Adrenal gland (tissue), 19 donors: ENCODE results near the gene ZNF790. TPM values are rescaled to one million over a fixed set of nuclear protein-coding genes. Genes with fewer than 3 reads are reported as not detected.

Experiments used
- DNase-seq, 7 donors: peaks; one replicate each; pipeline ENCODE4 v3.0.0-alpha.2; 2019 to 2020
- H3K27ac ChIP-seq, 5 donors: fragments of 200-600 bp; sonication (generic) in 4 of 5; 1 replicate in 3 of 5; 2 replicates in 2 of 5; pipeline versions ENCODE4 v1.5.1 to v1.8.0; 2016 to 2020; ENCODE audit warnings: mild to moderate bottlenecking in 1 of 5
- H3K27me3 ChIP-seq: fragments of 200-600 bp; 2 replicates; pipeline ENCODE4 v1.8.0; 2021
- H3K36me3 ChIP-seq, 2 donors: fragments of 200-600 bp; replicated peaks in 1 of 2; 1 replicate in 1 of 2; 2 replicates in 1 of 2; pipeline versions ENCODE4 v1.5.1 to v1.8.0; 2018 to 2022
- H3K4me1 ChIP-seq, 2 donors: fragments of 200-600 bp; replicated peaks in 1 of 2; 1 replicate in 1 of 2; 2 replicates in 1 of 2; pipeline versions ENCODE4 v1.5.1 to v1.8.0; 2018 to 2021
- H3K4me3 ChIP-seq, 4 donors: fragments of 200-600 bp; sonication (generic) in 3 of 4; one replicate each; pipeline ENCODE4 v1.5.1; 2016 to 2018
- H3K9me3 ChIP-seq, 3 donors: fragments of 200-600 bp; sonication (generic) in 1 of 3; replicated peaks in 1 of 3; 1 replicate in 2 of 3; 2 replicates in 1 of 3; pipeline versions ENCODE4 v1.5.1 to v1.8.0; 2016 to 2021
- CTCF ChIP-seq, 6 experiments: fragments of 450-650 bp in 4 of 6; fragments of 200-600 bp in 2 of 6; sonication (generic) in 1 of 6; IDR thresholded peaks; 1 replicate in 5 of 6; 2 replicates in 1 of 6; pipeline versions ENCODE4 v1.5.1 to v1.8.0; 2016 to 2021; ENCODE audit warnings: antibody characterized with exemption in 6 of 6, mild to moderate bottlenecking in 2 of 6, moderate library complexity in 1 of 6
- POLR2A ChIP-seq, 2 donors: fragments of 450-650 bp; IDR thresholded peaks; one replicate each; pipeline ENCODE4 v1.6.1; 2017; ENCODE audit warnings: antibody characterized with exemption in 2 of 2, mild to moderate bottlenecking in 2 of 2, moderate library complexity in 1 of 2
- WGBS, 4 donors: extraction: QIAGEN DNeasy Blood & Tissue Kit in 2 of 4; methylation state at CpG; one replicate each; pipeline versions ENCODE4 v1.1.5 to v1.1.7; 2013 to 2017; 5-methylcytosine and 5-hydroxymethylcytosine counted together
- intact Hi-C, 2 donors: fragments of 100-400 bp; cut with DNase I; formaldehyde crosslinking; loops; one replicate each; pipeline versions ENCODE4 v1.14.1 to v1.15.0; 2022 to 2023
- long read RNA-seq, 10 donors: library from polyadenylated mRNA in 3 of 10; unstranded in 2 of 10; stranded (forward) in 1 of 10; transcript quantifications; one replicate each; pipeline ENCODE4 v2.0.0 and lab custom pipeline, GENCODE V29; 2021 to 2026
- polyA plus RNA-seq, 3 donors: library from polyadenylated mRNA; stranded (reverse); fragments of 200-250 nt in 2 of 3; fragments of 350-450 nt in 1 of 3; fragmentation: Illumina TruSeq in 1 of 3; extraction: RNeasy Lipid Tissue Mini Kit (QIAGEN cat#74804) in 1 of 3; gene quantifications; one replicate each; pipeline ENCODE4 v1.2.3, GENCODE V29; 2013 to 2014
- total RNA-seq, 9 donors: library from RNA; depleted of rRNA in 4 of 9; stranded (reverse); fragments of >200 nt in 4 of 9; fragments of 120-200 nt in 1 of 9; fragmentation: NEBNext Ultra II Directional in 1 of 9; extraction: Animal tissue kit (Norgen Biotek cat#: 25700) in 1 of 9; gene quantifications; one replicate each; pipeline versions ENCODE4 v1.1.0 to v1.2.4, GENCODE V29; 2013 to 2023
- donor health status: healthy with polysubstance abuse.
- donor health status: Bipolar disorder and iron deficiency.
- donor health status: DM: yes; HTN: yes; CAD: no.
- donor health status: DM: no; HTN: no; CAD: no.
- donor health status: DM: no; HTN: no; CAD: no.
- donor health status: DM: yes; HTN: yes; CAD: no.

Gene ZNF790
- total RNA-seq (10 to 100 TPM in 3 of 9 donors, 1 to 10 TPM in 6; 4.1 to 21.9 (median 8.8) TPM), polyA plus RNA-seq (10 to 100 TPM in 1 of 3 donors, 1 to 10 TPM in 2; 2.7 to 10.3 (median 3.5) TPM)
- long read RNA-seq, donor 1, partial matches to known transcripts = 0 of 2 reads
- long read RNA-seq, donor 1, other reads (novel, unspliced or antisense) = 0 of 2 reads
- long read RNA-seq, donor 2, partial matches to known transcripts = 0 of 1 reads
- long read RNA-seq, donor 2, other reads (novel, unspliced or antisense) = 0 of 1 reads
- long read RNA-seq, donor 3 = 0 reads
- long read RNA-seq, donor 4, partial matches to known transcripts = 0 of 3 reads
- long read RNA-seq, donor 4, other reads (novel, unspliced or antisense) = 1 of 3 reads
- long read RNA-seq, donor 5, partial matches to known transcripts = 0 of 10 reads
- long read RNA-seq, donor 5, other reads (novel, unspliced or antisense) = 4 of 10 reads
- long read RNA-seq, donor 6, partial matches to known transcripts = 0 of 3 reads
- long read RNA-seq, donor 6, other reads (novel, unspliced or antisense) = 1 of 3 reads
- long read RNA-seq, donor 7, partial matches to known transcripts = 0 of 1 reads
- long read RNA-seq, donor 7, other reads (novel, unspliced or antisense) = 0 of 1 reads
- long read RNA-seq, donor 8, partial matches to known transcripts = 0 of 2 reads
- long read RNA-seq, donor 8, other reads (novel, unspliced or antisense) = 0 of 2 reads
- long read RNA-seq, donor 9, partial matches to known transcripts = 0 of 2 reads
- long read RNA-seq, donor 9, other reads (novel, unspliced or antisense) = 0 of 2 reads
- long read RNA-seq, donor 10, partial matches to known transcripts = 0 of 1 reads
- long read RNA-seq, donor 10, other reads (novel, unspliced or antisense) = 0 of 1 reads

- H3K27me3 ChIP-seq = no peaks in the 10 kb centered on the region
- H3K4me3 ChIP-seq = peak within 1 kb of the TSS; percentile 66 to 78 (median 75)
- H3K4me1 ChIP-seq = peaks cover 0 to 15% of the 10 kb centered on the region in 2 donors
- H3K36me3 ChIP-seq = no peaks in the 10 kb centered on the region
- peak; percentile 89 to 97 (median 93) for DNase-seq
- peak within 1 kb of the TSS; percentile 78 to 96 (median 89) for H3K27ac ChIP-seq
- TF ChIP-seq CTCF (IDR thresholded peaks at IDR 0.05) (no peak), POLR2A (IDR thresholded peaks at IDR 0.05) (peak; percentile 8 to 63)
- WGBS, 4 donors = 0 to 1% (median 0%) methylated on average over 41 to 56 of the region's 56 CpGs
- intact Hi-C loops = no loop called here
- peaks cover 0 to 16% (median 4%) of the 10 kb centered on the region in 3 donors for H3K9me3 ChIP-seq
Measured at GRCh38 chr19:36837906-36838783, at the start of gene ZNF790. TSS of gene ZNF790 (minus strand) at chr19:36838387. CDS start at chr19:36825619, 12,768 bp downstream.

- H3K27ac ChIP-seq = no peak overlapping the region
- H3K4me3 ChIP-seq = peak overlapping the region in 1 of 4 donors; percentile 29
- TF ChIP-seq POLR2A (IDR thresholded peaks at IDR 0.05) = no peak
- TF ChIP-seq CTCF (IDR thresholded peaks at IDR 0.05) = no peak
- H3K27me3 ChIP-seq = no peaks in the 10 kb centered on the region
- no peaks in the 10 kb centered on the region for H3K36me3 ChIP-seq
- DNase-seq = no peak
- WGBS, 4 donors = 93 to 98% (median 97%) methylated on average over 10 of the region's 10 CpGs
- H3K9me3 ChIP-seq = peaks cover 23 to 99% (median 69%) of the 10 kb centered on the region in 3 donors
- intact Hi-C loops = loop anchor here in 1 of 2 donors (5.0 kb wide), 1 partner anchor 330 kb away; no protein-coding TSS in a partner anchor
- no peaks in the 10 kb centered on the region for H3K4me1 ChIP-seq
Measured at GRCh38 chr19:36876993-36877938, 39.1 kb upstream of the ZNF790 start.

GRCh38 chr19:36851898-36852297 lies 13.7 kb upstream of the ZNF790 start:
- TF ChIP-seq POLR2A (IDR thresholded peaks at IDR 0.05) (no peak), CTCF (IDR thresholded peaks at IDR 0.05) (no peak)
- peaks cover 5 to 18% of the 10 kb centered on the region in 2 donors for H3K4me1 ChIP-seq
- no peak for DNase-seq
- H3K9me3 ChIP-seq = no peaks in the 10 kb centered on the region
- intact Hi-C loops = no loop called here
- 96 to 100% (median 98%) methylated on average over 3 of the region's 3 CpGs for WGBS, 4 donors
- H3K27me3 ChIP-seq = no peaks in the 10 kb centered on the region
- no peak overlapping the region for H3K27ac ChIP-seq
- H3K36me3 ChIP-seq = peaks cover 0 to 7% of the 10 kb centered on the region in 2 donors
- H3K4me3 ChIP-seq = no peak overlapping the region
